GM12878 (cell line): ENCODE measurements around the gene OR6B1. TPM values are rescaled to one million over a fixed set of nuclear protein-coding genes. Genes with fewer than 3 reads are reported as not detected.
A peak's percentile ranks its signal among the peaks of the same experiment; 100 is the strongest.

Experiments
- ATAC-seq: fragments of 200-7000 bp; cut with Tn5 transposase; 3 replicates; pipeline ENCODE4 v1.9.1; 2020; ENCODE audit warnings: mild to moderate bottlenecking, moderate library complexity
- Bru-seq: library from RNA; stranded (reverse); fragments of 400-500 nt; gene quantifications from one replicate; lab custom pipeline; 2021; lab: Mats Ljungman, UMichigan
- BruChase-seq, 2 experiments: library from RNA; stranded (reverse); fragments of 400-500 nt; gene quantifications; one replicate each; lab custom pipeline; 2021; lab: Mats Ljungman, UMichigan
- BruUV-seq: library from RNA; stranded (reverse); fragments of 400-500 nt; replicated peaks from 2 replicates; lab custom pipeline; 2021; lab: Mats Ljungman, UMichigan
- CTCF ChIA-PET: fragments of 300-600 bp; sonication (Branson Sonifier 250); formaldehyde crosslinking; extraction: SDS; loops from one replicate; lab custom pipeline; 2021; ENCODE audit warnings: inconsistent platforms; lab: Yijun Ruan, JAX
- POLR2A ChIA-PET: fragments of 350-600 bp; formaldehyde crosslinking; extraction: SDS; loops from one replicate; lab custom pipeline; 2021; ENCODE audit warnings: inconsistent platforms; lab: Charles Lee
- RAD21 ChIA-PET: fragments of 300-600 bp; sonication (Branson Sonifier 250); formaldehyde crosslinking; loops from one replicate; lab custom pipeline; 2023; ENCODE audit warnings: antibody characterized with exemption; ENCODE audit not compliant: unreplicated experiment; lab: Charles Lee
- SMC1A ChIA-PET: fragments of 300-600 bp; sonication (Branson Sonifier 250); formaldehyde crosslinking; loops from one replicate; lab custom pipeline; 2023; ENCODE audit not compliant: unreplicated experiment, uncharacterized antibody; lab: Charles Lee
- DNase-seq: peaks from one replicate; pipeline ENCODE4 v3.0.0-alpha.2; 2011; ENCODE audit warnings: low read depth, low spot score
- FAIRE-seq: peaks from 3 replicates; lab custom pipeline; 2011; peaks lifted over from hg19 to GRCh38; lab: Jason Lieb, UNC
- H2AFZ ChIP-seq: 2 replicates; pipeline ENCODE4 v1.6.0; 2011; ENCODE audit warnings: low read depth, low read length, control low read depth; ENCODE audit not compliant: control insufficient read depth
- H3K27ac ChIP-seq: 2 replicates; pipeline ENCODE4 v1.5.1; 2011; ENCODE audit warnings: control low read depth; ENCODE audit not compliant: control insufficient read depth, insufficient read depth
- H3K27me3 ChIP-seq, 2 experiments: replicated peaks in 1 of 2; 2 replicates each; pipeline versions ENCODE4 v1.6.0 to v1.6.1; 2011; ENCODE audit warnings: low read length in 1 of 2; ENCODE audit not compliant: control insufficient read depth in 2 of 2, insufficient read depth in 2 of 2
- H3K36me3 ChIP-seq, 2 experiments: 2 replicates each; pipeline ENCODE4 v1.5.1; 2011; ENCODE audit warnings: low read length in 1 of 2; ENCODE audit not compliant: control insufficient read depth in 2 of 2, insufficient read depth in 2 of 2
- H3K4me1 ChIP-seq: 2 replicates; pipeline ENCODE4 v1.6.1; 2011; ENCODE audit warnings: mild to moderate bottlenecking, low read length, moderate library complexity, mixed read lengths; ENCODE audit not compliant: control insufficient read depth, insufficient read depth
- H3K4me2 ChIP-seq: 2 replicates; pipeline ENCODE4 v1.6.0; 2011; ENCODE audit warnings: control low read depth; ENCODE audit not compliant: control insufficient read depth, insufficient read depth
- H3K4me3 ChIP-seq: fragments of 200-600 bp; sonication (generic); 2 replicates; pipeline ENCODE4 v1.5.1; 2016
- H3K79me2 ChIP-seq: 2 replicates; pipeline ENCODE4 v1.6.0; 2011; ENCODE audit warnings: low read length; ENCODE audit not compliant: control insufficient read depth, insufficient read depth
- H3K9ac ChIP-seq: 2 replicates; pipeline ENCODE4 v1.8.0; 2011; ENCODE audit warnings: low read length, control low read depth, mixed read lengths; ENCODE audit not compliant: control insufficient read depth, insufficient read depth
- H3K9me3 ChIP-seq: replicated peaks from 3 replicates; pipeline ENCODE4 v1.5.1; 2011; ENCODE audit warnings: mild to moderate bottlenecking, low read length; ENCODE audit not compliant: control insufficient read depth, insufficient read depth
- H4K20me1 ChIP-seq: 2 replicates; pipeline ENCODE4 v1.6.0; 2011; ENCODE audit not compliant: control insufficient read depth, insufficient read depth
- ATF7 ChIP-seq: fragments of 450-650 bp; IDR thresholded peaks from 2 replicates; pipeline ENCODE4 v1.6.1; 2016; ENCODE audit warnings: low read depth, mild to moderate bottlenecking
- BHLHE40 ChIP-seq, 2 experiments: fragments of 450-650 bp in 1 of 2; IDR thresholded peaks; 2 replicates each; pipeline ENCODE4 v1.6.1; 2011 to 2017; ENCODE audit warnings: low read depth in 2 of 2, borderline replicate concordance in 1 of 2, improper control_type of control experiment in 1 of 2, low read length in 1 of 2, mild to moderate bottlenecking in 1 of 2
- HSF1 ChIP-seq: fragments of 150-350 bp; IDR thresholded peaks from 2 replicates; pipeline ENCODE4 v1.6.1; 2014; ENCODE audit warnings: mild to moderate bottlenecking, low read depth, low read length
- RELB ChIP-seq: fragments of 450-650 bp; IDR thresholded peaks from 2 replicates; pipeline ENCODE4 v1.6.1; 2017; ENCODE audit warnings: low read depth, mild to moderate bottlenecking, moderate library complexity
- ZBTB11 ChIP-seq: fragments of 450-650 bp; formaldehyde crosslinking; IDR thresholded peaks from 2 replicates; pipeline ENCODE4 v1.5.0; 2022; ENCODE audit warnings: mild to moderate bottlenecking, missing genetic modification characterization
- WGBS: methylation state at CpG from one replicate; pipeline ENCODE4 v1.1.6; 2016; ENCODE audit warnings: low lambda C conversion rate; ENCODE audit not compliant: insufficient replicate concordance, insufficient coverage; ENCODE audit errors: missing lambda C conversion rate; 5-methylcytosine and 5-hydroxymethylcytosine counted together
- in situ Hi-C: fragments of 300-500 bp; cut with MboI; formaldehyde crosslinking; loops from 9 replicates; pipeline ENCODE4 v1.14.3; 2018; ENCODE audit warnings: mixed read lengths
- intact Hi-C: fragments of 100-400 bp; cut with micrococcal nuclease; formaldehyde crosslinking; loops from one replicate; pipeline ENCODE4 v1.14.2; 2022; ENCODE audit not compliant: unreplicated experiment
- long read RNA-seq, 2 experiments: library from polyadenylated mRNA; unstranded; transcript quantifications; one replicate each; pipeline ENCODE4 v2.0.0, GENCODE V29; 2019 to 2020
- polyA minus RNA-seq, 3 experiments: library from RNA; depleted of rRNA, polyadenylated mRNA; stranded (reverse); fragments of >200 nt; gene quantifications; 2 replicates each; pipeline ENCODE4 v1.2.3, GENCODE V29; 2011
- polyA plus RNA-seq, 11 experiments: library from polyadenylated mRNA; depleted of rRNA in 4 of 11; unstranded in 6 of 11; stranded (reverse) in 5 of 11; fragments of >200 nt; fragmentation: Nextera tagmentation in 4 of 11; fragmentation: Illumina TruSeq in 1 of 11; extraction: Ambion mirVana in 4 of 11; extraction: Trizol in 1 of 11; gene quantifications; 1 replicate in 1 of 11; 2 replicates in 10 of 11; pipeline versions ENCODE4 v1.2.1 to v1.2.3, GENCODE V29; 2011 to 2016; ENCODE audit warnings: inconsistent platforms in 2 of 11, missing spikeins in 2 of 11, low read depth in 1 of 11
- total RNA-seq, 4 experiments: library from RNA; depleted of rRNA in 3 of 4; stranded (reverse); fragments of >200 nt in 3 of 4; fragmentation: Illumina TruSeq in 1 of 4; extraction: Trizol in 1 of 4; gene quantifications; 2 replicates each; pipeline versions ENCODE4 v1.2.1 to v1.2.3, GENCODE V29; 2013 to 2021

The OR6B1 gene
- total RNA-seq (2013; cell fraction: nucleolus; rRNA removed), result not detected in 2 replicates
- total RNA-seq (2014; rRNA removed), result not detected in 2 replicates
- total RNA-seq (2014; rRNA removed; fragmentation: Illumina TruSeq; extraction: Trizol), result not detected in 2 replicates
- not detected in 2 replicates for total RNA-seq (2021)
- polyA plus RNA-seq (2011; ENCODE audit: low read depth), result not detected
- not detected in 2 replicates for polyA plus RNA-seq (2011; rRNA removed)
- polyA plus RNA-seq (2011; cell fraction: cytosol; rRNA removed), result not detected in 2 replicates
- not detected in 2 replicates for polyA plus RNA-seq (2011; cell fraction: nucleus; rRNA removed)
- polyA plus RNA-seq (2012), result not detected in 2 replicates
- not detected in 2 replicates for polyA plus RNA-seq (2014; fragmentation: Illumina TruSeq; extraction: Trizol)
- polyA plus RNA-seq (2014; fragmentation: Nextera tagmentation; extraction: Ambion mirVana), result not detected
- not detected in 2 replicates for polyA plus RNA-seq (2014; rRNA removed)
- polyA plus RNA-seq (2016; fragmentation: Nextera tagmentation; extraction: Ambion mirVana), result not detected
- not detected in 2 replicates for polyA minus RNA-seq (2011; rRNA and poly(A)+ RNA removed)
- not detected in 2 replicates for polyA minus RNA-seq (2011; cell fraction: cytosol; rRNA and poly(A)+ RNA removed)
- not detected in 2 replicates for polyA minus RNA-seq (2011; cell fraction: nucleus; rRNA and poly(A)+ RNA removed)
- percentile 20 among the genes with signal in this experiment for Bru-seq, nascent RNA
- BruChase-seq, experiment 1, labeled RNA remaining after a 6-hour chase, result percentile 10 among the genes with signal in this experiment
- BruChase-seq, experiment 2, labeled RNA remaining after a 2-hour chase, result percentile 9 among the genes with signal in this experiment
- long read RNA-seq, experiment 1, result 0 reads
- long read RNA-seq, experiment 2, result 0 reads

- SMC1A ChIA-PET, result no interaction called here
- TF ChIP-seq ATF7 (no peak), BHLHE40 (IDR thresholded peaks at IDR 0.05; ENCODE audit: borderline replicate concordance in 1 of 2, low read depth in 2 of 2, low read length in 1 of 2) (no peak), RELB (no peak), ZBTB11 (CRISPR knock-in tag) (no peak), HSF1 (no peak)
- TF ChIP-seq, all 136 proteins: peak for 0
- Histone ChIP-seq H3K4me3 (no peak within 1 kb of the TSS), H3K27ac (no peak within 1 kb of the TSS), H3K36me3 (no peaks in the 10 kb centered on the region), H3K27me3 (no peaks in the 10 kb centered on the region), H3K79me2 (no peaks in the 10 kb centered on the region), H4K20me1 (no peaks in the 10 kb centered on the region), H3K9me3 (no peaks in the 10 kb centered on the region), H3K4me2 (no peak within 1 kb of the TSS), H3K4me1 (no peaks in the 10 kb centered on the region), H3K9ac (no peak within 1 kb of the TSS), H2AFZ (no peak within 1 kb of the TSS)
- no peak for ATAC-seq
- no TSS peak for BruUV-seq
- intact Hi-C loops, result no loop called here
- WGBS, result 3% methylated on average over 4 of the region's 4 CpGs
- ChIA-PET CTCF (interaction anchor here (2.2 kb wide), 1 partner anchor 28 kb away, joined by 5 read pairs; no protein-coding TSS in a partner anchor), RAD21 (no interaction called here), POLR2A (no interaction called here)
- no peak for FAIRE-seq
- in situ Hi-C loops, result no loop called here
- no peak for DNase-seq
These were observed at the start of gene OR6B1 for GRCh38 chr7:144000020-144000419. TSS of gene OR6B1 (plus strand) at chr7:144000320. CDS start at chr7:144003997, 3,677 bp downstream.
